WTC11 (cell line): ENCODE data around the gene SRRM5. TPM values are rescaled to one million over a fixed set of nuclear protein-coding genes. Genes with fewer than 3 reads are reported as not detected.

Experiments
- AR ChIP-seq: fragments of 250-450 bp; sonication (Bioruptor Pico); IDR thresholded peaks from 2 replicates; pipeline ENCODE4 v1.9.0; 2021; ENCODE audit warnings: mild to moderate bottlenecking
- CREM ChIP-seq: sonication (generic); formaldehyde crosslinking; IDR thresholded peaks from 2 replicates; pipeline ENCODE4 v1.8.1; 2022; ENCODE audit warnings: mild to moderate bottlenecking, missing genetic modification reagents, moderate library complexity
- ELF4 ChIP-seq: sonication (generic); formaldehyde crosslinking; IDR thresholded peaks from 2 replicates; pipeline ENCODE4 v1.8.1; 2022; ENCODE audit warnings: low read depth, mild to moderate bottlenecking, moderate library complexity, missing genetic modification reagents
- FOXK1 ChIP-seq: sonication (generic); formaldehyde crosslinking; IDR thresholded peaks from 2 replicates; pipeline ENCODE4 v1.8.0; 2022; ENCODE audit warnings: mild to moderate bottlenecking, moderate library complexity, missing genetic modification reagents
- FOXP1 ChIP-seq: sonication (generic); formaldehyde crosslinking; IDR thresholded peaks from 2 replicates; pipeline ENCODE4 v1.8.0; 2022; ENCODE audit warnings: missing genetic modification reagents, mild to moderate bottlenecking, moderate library complexity, borderline replicate concordance
- GRHL2 ChIP-seq: fragments of 250-450 bp; sonication (Bioruptor Pico); IDR thresholded peaks from 2 replicates; pipeline ENCODE4 v1.8.0; 2022; ENCODE audit warnings: mild to moderate bottlenecking, moderate library complexity; ENCODE audit not compliant: insufficient replicate concordance, severe bottlenecking
- JUN ChIP-seq: sonication (generic); formaldehyde crosslinking; IDR thresholded peaks from 2 replicates; pipeline ENCODE4 v1.8.0; 2023; ENCODE audit warnings: mild to moderate bottlenecking, missing genetic modification reagents
- MYBL2 ChIP-seq: sonication (generic); formaldehyde crosslinking; IDR thresholded peaks from 2 replicates; pipeline ENCODE4 v1.8.1; 2023; ENCODE audit warnings: mild to moderate bottlenecking, moderate library complexity, missing genetic modification reagents
- NFE2L1 ChIP-seq: sonication (generic); formaldehyde crosslinking; IDR thresholded peaks from 2 replicates; pipeline ENCODE4 v1.8.1; 2023; ENCODE audit warnings: missing genetic modification reagents
- PREB ChIP-seq: sonication (generic); formaldehyde crosslinking; IDR thresholded peaks from 2 replicates; pipeline ENCODE4 v1.8.1; 2022; ENCODE audit warnings: mild to moderate bottlenecking, missing genetic modification reagents, moderate library complexity, borderline replicate concordance
- PRRX2 ChIP-seq: fragments of 250-450 bp; sonication (Bioruptor Pico); IDR thresholded peaks from 2 replicates; pipeline ENCODE4 v1.8.0; 2021; ENCODE audit warnings: mild to moderate bottlenecking
- SMAD3 ChIP-seq: sonication (generic); formaldehyde crosslinking; IDR thresholded peaks from 2 replicates; pipeline ENCODE4 v1.8.0; 2022; ENCODE audit warnings: missing genetic modification reagents, mild to moderate bottlenecking, borderline replicate concordance
- ZSCAN18 ChIP-seq: fragments of 250-450 bp; sonication (Bioruptor Pico); IDR thresholded peaks from 2 replicates; pipeline ENCODE4 v2.1.2; 2022; ENCODE audit warnings: mild to moderate bottlenecking, moderate library complexity
- total RNA-seq: library from RNA; stranded (reverse); gene quantifications from 3 replicates; pipeline ENCODE4 v1.2.3, GENCODE V29; 2021
- TF ChIP-seq, protein P1 (sequence below): fragments of 250-450 bp; sonication (Bioruptor Pico); IDR thresholded peaks from 2 replicates; pipeline ENCODE4 v1.9.0; 2021; ENCODE audit warnings: mild to moderate bottlenecking, borderline replicate concordance
- TF ChIP-seq, protein P2 (sequence below): sonication (generic); formaldehyde crosslinking; conservative IDR thresholded peaks from 2 replicates; pipeline ENCODE4 v1.8.1; 2022; ENCODE audit warnings: mild to moderate bottlenecking, missing genetic modification reagents
- TF ChIP-seq, protein P3 (sequence below): sonication (generic); formaldehyde crosslinking; conservative IDR thresholded peaks from 2 replicates; pipeline ENCODE4 v1.8.1; 2023; ENCODE audit warnings: mild to moderate bottlenecking, low read depth, missing genetic modification reagents, moderate library complexity

Gene SRRM5
- total RNA-seq, 1 experiment from 2014 or later, result 0.42 TPM

DNA sequence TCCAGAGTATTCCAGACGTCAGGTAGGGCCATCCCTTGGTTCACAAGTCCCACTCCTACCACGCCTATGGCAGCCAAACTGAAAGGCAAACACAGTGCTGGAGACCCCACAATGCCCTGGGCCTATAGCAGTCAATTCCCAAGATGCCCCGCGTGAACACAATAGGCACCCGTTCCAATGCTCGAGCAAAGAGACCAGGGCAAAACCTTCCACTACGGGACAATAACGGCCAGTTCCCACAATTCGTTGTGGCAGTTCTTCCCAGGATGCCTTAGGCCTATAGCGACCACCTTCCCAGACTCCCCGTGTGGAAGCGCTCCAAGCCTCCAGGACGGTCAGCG is 7.0 kb downstream of the SRRM5 start (continued):
- TF ChIP-seq, protein P1, sequence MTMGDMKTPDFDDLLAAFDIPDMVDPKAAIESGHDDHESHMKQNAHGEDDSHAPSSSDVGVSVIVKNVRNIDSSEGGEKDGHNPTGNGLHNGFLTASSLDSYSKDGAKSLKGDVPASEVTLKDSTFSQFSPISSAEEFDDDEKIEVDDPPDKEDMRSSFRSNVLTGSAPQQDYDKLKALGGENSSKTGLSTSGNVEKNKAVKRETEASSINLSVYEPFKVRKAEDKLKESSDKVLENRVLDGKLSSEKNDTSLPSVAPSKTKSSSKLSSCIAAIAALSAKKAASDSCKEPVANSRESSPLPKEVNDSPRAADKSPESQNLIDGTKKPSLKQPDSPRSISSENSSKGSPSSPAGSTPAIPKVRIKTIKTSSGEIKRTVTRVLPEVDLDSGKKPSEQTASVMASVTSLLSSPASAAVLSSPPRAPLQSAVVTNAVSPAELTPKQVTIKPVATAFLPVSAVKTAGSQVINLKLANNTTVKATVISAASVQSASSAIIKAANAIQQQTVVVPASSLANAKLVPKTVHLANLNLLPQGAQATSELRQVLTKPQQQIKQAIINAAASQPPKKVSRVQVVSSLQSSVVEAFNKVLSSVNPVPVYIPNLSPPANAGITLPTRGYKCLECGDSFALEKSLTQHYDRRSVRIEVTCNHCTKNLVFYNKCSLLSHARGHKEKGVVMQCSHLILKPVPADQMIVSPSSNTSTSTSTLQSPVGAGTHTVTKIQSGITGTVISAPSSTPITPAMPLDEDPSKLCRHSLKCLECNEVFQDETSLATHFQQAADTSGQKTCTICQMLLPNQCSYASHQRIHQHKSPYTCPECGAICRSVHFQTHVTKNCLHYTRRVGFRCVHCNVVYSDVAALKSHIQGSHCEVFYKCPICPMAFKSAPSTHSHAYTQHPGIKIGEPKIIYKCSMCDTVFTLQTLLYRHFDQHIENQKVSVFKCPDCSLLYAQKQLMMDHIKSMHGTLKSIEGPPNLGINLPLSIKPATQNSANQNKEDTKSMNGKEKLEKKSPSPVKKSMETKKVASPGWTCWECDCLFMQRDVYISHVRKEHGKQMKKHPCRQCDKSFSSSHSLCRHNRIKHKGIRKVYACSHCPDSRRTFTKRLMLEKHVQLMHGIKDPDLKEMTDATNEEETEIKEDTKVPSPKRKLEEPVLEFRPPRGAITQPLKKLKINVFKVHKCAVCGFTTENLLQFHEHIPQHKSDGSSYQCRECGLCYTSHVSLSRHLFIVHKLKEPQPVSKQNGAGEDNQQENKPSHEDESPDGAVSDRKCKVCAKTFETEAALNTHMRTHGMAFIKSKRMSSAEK (CRISPR knock-in tag), result 0 out of 2 replicates have a peak, but pooled peaks have one; percentile 45
- TF ChIP-seq, protein P2, sequence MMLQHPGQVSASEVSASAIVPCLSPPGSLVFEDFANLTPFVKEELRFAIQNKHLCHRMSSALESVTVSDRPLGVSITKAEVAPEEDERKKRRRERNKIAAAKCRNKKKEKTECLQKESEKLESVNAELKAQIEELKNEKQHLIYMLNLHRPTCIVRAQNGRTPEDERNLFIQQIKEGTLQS, result no peak
- TF ChIP-seq SMAD3 (CRISPR knock-in tag), result 0 out of 2 replicates have a peak, but pooled peaks have one; percentile 48
- no peak for TF ChIP-seq FOXP1
- TF ChIP-seq PREB (CRISPR knock-in tag), result no peak
- no peak; the same call in 1 of the 2 replicates for TF ChIP-seq PRRX2 (CRISPR knock-in tag)
- TF ChIP-seq JUN, result no peak
- TF ChIP-seq CREM, result no peak
- TF ChIP-seq AR (CRISPR knock-in tag), result no peak
- no peak for TF ChIP-seq GRHL2 (CRISPR knock-in tag)
- TF ChIP-seq ZSCAN18 (CRISPR knock-in tag), result no peak
- TF ChIP-seq MYBL2 (CRISPR knock-in tag), result no peak
- TF ChIP-seq, protein P3, sequence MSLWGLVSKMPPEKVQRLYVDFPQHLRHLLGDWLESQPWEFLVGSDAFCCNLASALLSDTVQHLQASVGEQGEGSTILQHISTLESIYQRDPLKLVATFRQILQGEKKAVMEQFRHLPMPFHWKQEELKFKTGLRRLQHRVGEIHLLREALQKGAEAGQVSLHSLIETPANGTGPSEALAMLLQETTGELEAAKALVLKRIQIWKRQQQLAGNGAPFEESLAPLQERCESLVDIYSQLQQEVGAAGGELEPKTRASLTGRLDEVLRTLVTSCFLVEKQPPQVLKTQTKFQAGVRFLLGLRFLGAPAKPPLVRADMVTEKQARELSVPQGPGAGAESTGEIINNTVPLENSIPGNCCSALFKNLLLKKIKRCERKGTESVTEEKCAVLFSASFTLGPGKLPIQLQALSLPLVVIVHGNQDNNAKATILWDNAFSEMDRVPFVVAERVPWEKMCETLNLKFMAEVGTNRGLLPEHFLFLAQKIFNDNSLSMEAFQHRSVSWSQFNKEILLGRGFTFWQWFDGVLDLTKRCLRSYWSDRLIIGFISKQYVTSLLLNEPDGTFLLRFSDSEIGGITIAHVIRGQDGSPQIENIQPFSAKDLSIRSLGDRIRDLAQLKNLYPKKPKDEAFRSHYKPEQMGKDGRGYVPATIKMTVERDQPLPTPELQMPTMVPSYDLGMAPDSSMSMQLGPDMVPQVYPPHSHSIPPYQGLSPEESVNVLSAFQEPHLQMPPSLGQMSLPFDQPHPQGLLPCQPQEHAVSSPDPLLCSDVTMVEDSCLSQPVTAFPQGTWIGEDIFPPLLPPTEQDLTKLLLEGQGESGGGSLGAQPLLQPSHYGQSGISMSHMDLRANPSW (CRISPR knock-in tag), result no peak
- TF ChIP-seq NFE2L1 (CRISPR knock-in tag), result no peak
- TF ChIP-seq ELF4 (CRISPR knock-in tag), result no peak
- TF ChIP-seq FOXK1 (CRISPR knock-in tag), result peak; percentile 33; the same call in 1 of the 2 replicates
